CD4-positive, alpha-beta T cell (primary cell): ENCODE results near the gene LUC7L2. TPM values are rescaled to one million over a fixed set of nuclear protein-coding genes. Genes with fewer than 3 reads are reported as not detected.
"Not testable (repeated sequence)": the region's sequence is repeated elsewhere in the genome, so short reads cannot be mapped to it uniquely, and the experiment has no call there.

ENCODE experiments used
- ATAC-seq: fragments of 200-7000 bp; cut with Tn5 transposase; one replicate; pipeline ENCODE4 v1.10.0; 2022; ENCODE audit warnings: mild to moderate bottlenecking; ENCODE audit not compliant: poor library complexity
- CTCF ChIA-PET: fragments of 350-600 bp; sonication (Branson Sonifier 250); formaldehyde crosslinking; loops from one replicate; lab custom pipeline; 2021; ENCODE audit warnings: antibody characterized with exemption, inconsistent platforms; lab: Charles Lee
- POLR2A ChIA-PET: fragments of 350-600 bp; sonication (Branson Sonifier 250); formaldehyde crosslinking; loops from one replicate; lab custom pipeline; 2021; ENCODE audit warnings: antibody characterized with exemption, inconsistent platforms; lab: Charles Lee
- DNase-seq, 14 experiments: peaks; one replicate each; pipeline ENCODE4 v3.0.0-alpha.2; 2013 to 2020; ENCODE audit warnings: mixed read lengths in 2 of 14
- H3K27ac ChIP-seq, 2 donors: one replicate each; pipeline versions ENCODE4 v1.5.1 to v1.7.0; 2013; ENCODE audit warnings: low read length in 2 of 2, low read depth in 1 of 2, mild to moderate bottlenecking in 1 of 2
- H3K27me3 ChIP-seq, 2 experiments: 1 replicate in 1 of 2; 2 replicates in 1 of 2; pipeline versions ENCODE4 v1.6.1 to v1.7.0; 2013; ENCODE audit warnings: low read length in 2 of 2, control low read depth in 1 of 2, mild to moderate bottlenecking in 1 of 2, moderate library complexity in 1 of 2; ENCODE audit not compliant: insufficient read depth in 2 of 2, control insufficient read depth in 1 of 2
- H3K36me3 ChIP-seq: one replicate; pipeline ENCODE4 v1.6.1; 2013; ENCODE audit warnings: low read length, control low read depth; ENCODE audit not compliant: insufficient read depth
- H3K4me1 ChIP-seq: one replicate; pipeline ENCODE4 v1.6.1; 2013; ENCODE audit warnings: low read length, control low read depth; ENCODE audit not compliant: insufficient read depth
- H3K4me3 ChIP-seq: one replicate; pipeline ENCODE4 v1.5.1; 2013; ENCODE audit warnings: mild to moderate bottlenecking, low read length, moderate library complexity
- H3K9me3 ChIP-seq, 2 experiments: 1 replicate in 1 of 2; 2 replicates in 1 of 2; pipeline versions ENCODE4 v1.6.1 to v1.7.0; 2013; ENCODE audit warnings: low read length in 2 of 2, mild to moderate bottlenecking in 2 of 2, control low read depth in 1 of 2, moderate library complexity in 1 of 2; ENCODE audit not compliant: control insufficient read depth in 1 of 2, insufficient read depth in 1 of 2
- H3K27ac Mint-ChIP-seq: one replicate; pipeline ENCODE4 v1.8.0; 2020; ENCODE audit warnings: mixed read lengths
- H3K27me3 Mint-ChIP-seq: one replicate; pipeline ENCODE4 v1.8.0; 2021; ENCODE audit warnings: mixed read lengths
- H3K36me3 Mint-ChIP-seq: one replicate; pipeline ENCODE4 v1.8.0; 2021; ENCODE audit warnings: low read depth, mixed read lengths
- H3K4me1 Mint-ChIP-seq: one replicate; pipeline ENCODE4 v1.8.0; 2021; ENCODE audit warnings: low read depth, mixed read lengths
- H3K4me3 Mint-ChIP-seq: one replicate; pipeline ENCODE4 v1.8.0; 2020; ENCODE audit warnings: mild to moderate bottlenecking, mixed read lengths
- H3K9me3 Mint-ChIP-seq: one replicate; pipeline ENCODE4 v1.8.0; 2020; ENCODE audit warnings: mixed read lengths
- intact Hi-C, 2 experiments: fragments of 100-400 bp; cut with DNase I in 1 of 2; cut with micrococcal nuclease in 1 of 2; formaldehyde crosslinking; loops; one replicate each; pipeline versions ENCODE4 v1.15.1 to v1.9.0; 2023 to 2025; cut with DNase I, micrococcal nuclease
- total RNA-seq, 174 experiments: library from RNA in 2 of 174; stranded (reverse) in 2 of 174; gene quantifications; one replicate each; pipeline ENCODE4 v1.2.3 and lab custom pipeline; 2021 to 2026
- TF ChIP-seq, protein P1 (sequence below): fragments of 200-600 bp; IDR thresholded peaks from one replicate; pipeline ENCODE4 v1.8.0; 2022; ENCODE audit warnings: antibody characterized with exemption, mild to moderate bottlenecking

Gene LUC7L2
- total RNA-seq, 2 experiments from 2014 or later: 177 to 194 TPM

DNA sequence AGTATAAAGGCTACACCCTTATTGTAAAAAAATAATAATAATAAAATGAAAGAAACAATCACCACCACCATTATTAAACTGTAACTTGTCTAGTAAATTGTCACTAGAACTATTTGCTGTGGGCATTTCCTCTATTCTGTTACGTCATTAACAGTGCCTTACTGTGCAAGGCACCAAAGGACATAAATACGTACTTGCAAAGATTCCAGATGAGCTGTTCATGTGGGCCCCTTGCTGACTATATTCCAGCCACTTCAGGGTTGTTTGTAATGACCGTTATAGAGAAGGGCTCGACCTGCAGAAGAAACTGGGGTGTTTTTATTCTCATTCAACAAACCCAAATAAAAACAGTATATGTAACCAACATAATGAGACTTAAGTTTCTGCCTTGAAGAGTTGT is 63.4 kb downstream of the LUC7L2 start:
- intact Hi-C loops: no loop called here
- Histone ChIP-seq H3K4me1 (no peaks in the 10 kb centered on the region), H3K27ac (no peak overlapping the region), H3K4me3 (no peak overlapping the region), H3K36me3 (peaks cover 67% of the 10 kb centered on the region), H3K27me3 (no peaks in the 10 kb centered on the region), H3K9me3 (no peaks in the 10 kb centered on the region)
- TF ChIP-seq, protein P1, sequence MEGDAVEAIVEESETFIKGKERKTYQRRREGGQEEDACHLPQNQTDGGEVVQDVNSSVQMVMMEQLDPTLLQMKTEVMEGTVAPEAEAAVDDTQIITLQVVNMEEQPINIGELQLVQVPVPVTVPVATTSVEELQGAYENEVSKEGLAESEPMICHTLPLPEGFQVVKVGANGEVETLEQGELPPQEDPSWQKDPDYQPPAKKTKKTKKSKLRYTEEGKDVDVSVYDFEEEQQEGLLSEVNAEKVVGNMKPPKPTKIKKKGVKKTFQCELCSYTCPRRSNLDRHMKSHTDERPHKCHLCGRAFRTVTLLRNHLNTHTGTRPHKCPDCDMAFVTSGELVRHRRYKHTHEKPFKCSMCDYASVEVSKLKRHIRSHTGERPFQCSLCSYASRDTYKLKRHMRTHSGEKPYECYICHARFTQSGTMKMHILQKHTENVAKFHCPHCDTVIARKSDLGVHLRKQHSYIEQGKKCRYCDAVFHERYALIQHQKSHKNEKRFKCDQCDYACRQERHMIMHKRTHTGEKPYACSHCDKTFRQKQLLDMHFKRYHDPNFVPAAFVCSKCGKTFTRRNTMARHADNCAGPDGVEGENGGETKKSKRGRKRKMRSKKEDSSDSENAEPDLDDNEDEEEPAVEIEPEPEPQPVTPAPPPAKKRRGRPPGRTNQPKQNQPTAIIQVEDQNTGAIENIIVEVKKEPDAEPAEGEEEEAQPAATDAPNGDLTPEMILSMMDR: no peak
- ChIA-PET POLR2A (interaction anchor here (1.0 kb wide), 1 partner anchor 29 kb away, joined by 3 read pairs; no protein-coding TSS in a partner anchor), CTCF (interaction anchor here (5.0 kb wide), 1 partner anchor 11 kb away, joined by 28 read pairs; no protein-coding TSS in a partner anchor)
- H3K9me3 Mint-ChIP-seq: no peaks in the 10 kb centered on the region
- DNase-seq (no peak), ATAC-seq (no peak)
- no peaks in the 10 kb centered on the region for H3K4me1 Mint-ChIP-seq
- no peaks in the 10 kb centered on the region for H3K27me3 Mint-ChIP-seq
- H3K27ac Mint-ChIP-seq: peak overlapping the region; percentile 12
- H3K4me3 Mint-ChIP-seq: no peak overlapping the region
- peaks cover 74% of the 10 kb centered on the region for H3K36me3 Mint-ChIP-seq

DNA sequence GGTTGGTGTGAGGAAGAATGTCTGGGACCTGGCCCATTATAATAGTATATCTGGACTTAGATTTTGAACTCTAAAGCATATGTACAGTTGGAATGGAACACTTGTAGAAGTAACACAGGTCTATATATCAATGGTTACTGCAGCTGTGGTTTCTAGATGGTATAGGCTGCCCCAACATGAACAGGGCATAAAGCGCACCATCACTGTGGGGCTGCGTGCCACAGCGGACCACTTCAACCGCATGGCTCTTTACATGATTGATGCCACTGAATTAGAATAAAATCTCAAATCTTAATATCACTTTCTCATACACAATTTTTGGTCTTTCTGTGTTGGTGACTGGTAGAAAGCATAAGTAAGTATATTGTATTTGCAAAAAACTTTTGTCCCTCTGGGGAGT is 64.3 kb downstream of the LUC7L2 start:
- H3K36me3 ChIP-seq: peaks cover 58% of the 10 kb centered on the region
- DNase-seq (no peak), ATAC-seq (peak; percentile 33)
- H3K4me3 Mint-ChIP-seq: no peak overlapping the region
- H3K4me1 ChIP-seq: no peaks in the 10 kb centered on the region
- intact Hi-C loops: no loop called here
- H3K9me3 ChIP-seq: no peaks in the 10 kb centered on the region
- no peaks in the 10 kb centered on the region for H3K27me3 Mint-ChIP-seq
- ChIA-PET POLR2A (interaction anchor here (1.0 kb wide), 1 partner anchor 30 kb away, joined by 3 read pairs; no protein-coding TSS in a partner anchor), CTCF (interaction anchor here (5.0 kb wide), 1 partner anchor 10 kb away, joined by 28 read pairs; no protein-coding TSS in a partner anchor)
- no peak overlapping the region for H3K4me3 ChIP-seq
- peaks cover 69% of the 10 kb centered on the region for H3K36me3 Mint-ChIP-seq
- no peaks in the 10 kb centered on the region for H3K27me3 ChIP-seq
- H3K27ac Mint-ChIP-seq: peak overlapping the region; percentile 12
- no peak overlapping the region for H3K27ac ChIP-seq
- no peaks in the 10 kb centered on the region for H3K9me3 Mint-ChIP-seq
- H3K4me1 Mint-ChIP-seq: no peaks in the 10 kb centered on the region
- TF ChIP-seq, protein P1: no peak

DNA sequence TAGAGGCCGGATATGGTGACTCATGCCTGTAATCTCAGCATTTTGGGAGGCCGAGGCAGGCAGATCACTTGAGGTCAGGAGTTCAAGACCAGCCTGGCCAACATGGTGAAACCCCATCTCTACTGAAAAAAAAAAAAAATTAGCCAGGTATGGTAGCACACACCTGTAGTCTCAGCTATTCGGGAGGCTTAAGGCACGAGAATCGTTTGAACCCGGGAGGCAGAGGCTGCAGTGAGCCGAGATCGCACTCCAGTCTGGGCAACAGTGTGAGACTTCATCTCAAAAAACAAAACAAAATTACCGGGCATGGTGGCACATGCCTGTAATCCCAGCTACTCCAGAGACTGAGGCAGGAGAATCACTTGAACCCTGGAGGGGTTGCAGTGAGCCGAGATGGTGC is 66.0 kb downstream of the LUC7L2 start:
- peaks cover 43% of the 10 kb centered on the region for H3K36me3 ChIP-seq
- POLR2A ChIA-PET, H3K27ac Mint-ChIP-seq, intact Hi-C loops, H3K4me3 Mint-ChIP-seq, H3K27me3 ChIP-seq, H3K9me3 Mint-ChIP-seq, H3K27me3 Mint-ChIP-seq, H3K9me3 ChIP-seq, DNase-seq, H3K4me1 Mint-ChIP-seq, ATAC-seq, H3K27ac ChIP-seq, H3K4me1 ChIP-seq, H3K4me3 ChIP-seq: not testable (repeated sequence)
- peaks cover 52% of the 10 kb centered on the region for H3K36me3 Mint-ChIP-seq
- CTCF ChIA-PET: interaction anchor here (0.7 to 5.0 kb wide), 2 partner anchors 9 to 115 kb away, joined by 6 to 28 read pairs; no protein-coding TSS in a partner anchor
